ENCODE measurements around the gene ADAMTS8.
"Not testable (repeated sequence)": the region's sequence is repeated elsewhere in the genome, so short reads cannot be mapped to it uniquely, and the experiment has no call there.

Gene ADAMTS8

DNA sequence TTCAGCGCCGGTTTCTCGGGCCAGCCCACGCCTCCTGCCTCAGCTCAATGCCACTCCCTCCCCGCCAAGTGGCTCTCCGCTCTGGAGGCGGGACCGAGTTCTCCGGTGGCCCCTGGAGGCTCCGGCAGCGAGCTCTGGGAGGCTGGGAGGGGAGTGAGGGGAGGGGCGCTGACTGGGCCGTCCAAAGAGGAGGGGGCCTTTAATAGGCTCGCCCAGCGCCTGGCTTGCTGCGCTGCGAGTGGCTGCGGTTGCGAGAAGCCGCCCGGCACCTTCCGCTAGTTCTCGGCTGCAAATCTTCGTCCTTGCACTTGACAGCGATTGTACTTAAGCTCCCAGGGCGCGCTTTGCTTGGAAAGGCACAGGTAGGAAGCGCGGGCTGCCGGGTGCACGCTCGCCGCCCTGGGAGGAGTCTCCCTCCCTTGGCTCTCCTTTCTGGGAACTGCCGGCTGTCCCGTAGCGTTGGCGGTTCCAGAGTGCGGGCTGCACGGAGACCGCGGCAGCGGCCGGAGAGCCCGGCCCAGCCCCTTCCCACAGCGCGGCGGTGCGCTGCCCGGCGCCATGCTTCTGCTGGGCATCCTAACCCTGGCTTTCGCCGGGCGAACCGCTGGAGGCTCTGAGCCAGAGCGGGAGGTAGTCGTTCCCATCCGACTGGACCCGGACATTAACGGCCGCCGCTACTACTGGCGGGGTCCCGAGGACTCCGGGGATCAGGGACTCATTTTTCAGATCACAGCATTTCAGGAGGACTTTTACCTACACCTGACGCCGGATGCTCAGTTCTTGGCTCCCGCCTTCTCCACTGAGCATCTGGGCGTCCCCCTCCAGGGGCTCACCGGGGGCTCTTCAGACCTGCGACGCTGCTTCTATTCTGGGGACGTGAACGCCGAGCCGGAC lies 20.3 kb upstream of the ADAMTS8 start, which contains the start of gene ADAMTS15:
TSS of gene ADAMTS15 (plus strand) at position 230 of the 894 bp plus-strand sequence. CDS start at position 559, 329 bp downstream.
- H3K9ac ChIP-seq (ENCODE audit: low read depth, low read length): no peak within 1 kb of the TSS
- H3K27me3 ChIP-seq (ENCODE audit: control insufficient read depth, insufficient read depth, low read length): peaks cover 77% of the 10 kb centered on the region
- no peaks in the 10 kb centered on the region for H3K36me3 ChIP-seq (ENCODE audit: control insufficient read depth, insufficient read depth, low read length)
- no peaks in the 10 kb centered on the region; the same call in 1 of the 2 replicates for H3K4me1 ChIP-seq (ENCODE audit: control insufficient read depth, insufficient read depth, low read length)
- H3K9me3 ChIP-seq (ENCODE audit: control insufficient read depth, insufficient read depth, low read length): no peaks in the 10 kb centered on the region
- peak within 1 kb of the TSS; percentile 57 for H3K4me3 ChIP-seq (ENCODE audit: low read depth, low read length)
- no peak within 1 kb of the TSS for H3K27ac ChIP-seq (ENCODE audit: low read depth, low read length)

DNA sequence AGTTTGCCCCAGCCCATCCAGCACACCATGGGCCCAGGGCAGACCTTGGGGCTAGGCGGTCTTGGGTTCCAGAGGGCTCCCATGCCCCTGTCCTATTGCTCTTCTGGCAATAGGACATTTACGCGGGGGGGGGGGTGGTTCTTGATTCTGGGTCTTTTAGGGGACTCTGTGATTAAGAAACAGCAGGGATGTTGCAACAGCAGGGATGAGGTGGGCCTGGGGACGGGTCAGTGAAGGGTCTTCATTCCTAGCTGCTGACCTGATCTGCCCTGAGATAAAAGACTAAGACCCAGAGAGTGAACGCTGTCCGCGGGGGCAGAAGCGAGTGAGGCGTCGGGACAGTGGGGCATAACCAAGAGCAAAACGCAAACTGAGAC lies 19.6 kb upstream of the ADAMTS8 start:
- H3K4me1 ChIP-seq (ENCODE audit: control insufficient read depth, insufficient read depth, low read length): no peaks in the 10 kb centered on the region; the same call in 1 of the 2 replicates
- peak overlapping the region; percentile 57 for H3K4me3 ChIP-seq (ENCODE audit: low read depth, low read length)
- H3K27me3 ChIP-seq (ENCODE audit: control insufficient read depth, insufficient read depth, low read length): peaks cover 71% of the 10 kb centered on the region
- no peaks in the 10 kb centered on the region for H3K9me3 ChIP-seq (ENCODE audit: control insufficient read depth, insufficient read depth, low read length)
- H3K9ac ChIP-seq (ENCODE audit: low read depth, low read length): no peak overlapping the region
- H3K27ac ChIP-seq (ENCODE audit: low read depth, low read length): no peak overlapping the region
- no peaks in the 10 kb centered on the region for H3K36me3 ChIP-seq (ENCODE audit: control insufficient read depth, insufficient read depth, low read length)

DNA sequence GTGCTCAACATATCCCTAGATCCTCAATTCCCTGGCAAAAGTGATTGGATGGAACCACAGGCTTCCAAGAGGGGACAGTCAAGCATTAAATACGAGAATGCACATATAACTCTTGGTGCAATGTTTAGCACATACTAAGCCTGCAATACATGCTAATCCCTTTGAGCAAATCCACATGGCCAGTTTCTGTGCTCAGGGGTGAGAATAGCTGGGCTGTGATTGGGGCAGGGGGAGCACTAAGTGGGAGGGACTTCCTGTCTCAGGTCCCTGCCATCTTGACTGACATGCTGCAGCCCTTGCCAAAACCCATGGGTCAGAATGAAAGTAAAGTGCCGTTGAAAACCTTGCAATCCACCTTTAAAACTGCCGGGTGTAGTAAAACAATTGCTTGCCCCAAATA lies 17.4 kb upstream of the ADAMTS8 start:
- no peak overlapping the region for H3K27ac ChIP-seq (ENCODE audit: low read depth, low read length)
- peaks cover 48% of the 10 kb centered on the region for H3K27me3 ChIP-seq (ENCODE audit: control insufficient read depth, insufficient read depth, low read length)
- no peak overlapping the region for H3K4me3 ChIP-seq (ENCODE audit: low read depth, low read length)
- no peaks in the 10 kb centered on the region for H3K36me3 ChIP-seq (ENCODE audit: control insufficient read depth, insufficient read depth, low read length)
- H3K9ac ChIP-seq (ENCODE audit: low read depth, low read length): no peak overlapping the region
- H3K9me3 ChIP-seq (ENCODE audit: control insufficient read depth, insufficient read depth, low read length): no peaks in the 10 kb centered on the region
- no peaks in the 10 kb centered on the region; the same call in 1 of the 2 replicates for H3K4me1 ChIP-seq (ENCODE audit: control insufficient read depth, insufficient read depth, low read length)

DNA sequence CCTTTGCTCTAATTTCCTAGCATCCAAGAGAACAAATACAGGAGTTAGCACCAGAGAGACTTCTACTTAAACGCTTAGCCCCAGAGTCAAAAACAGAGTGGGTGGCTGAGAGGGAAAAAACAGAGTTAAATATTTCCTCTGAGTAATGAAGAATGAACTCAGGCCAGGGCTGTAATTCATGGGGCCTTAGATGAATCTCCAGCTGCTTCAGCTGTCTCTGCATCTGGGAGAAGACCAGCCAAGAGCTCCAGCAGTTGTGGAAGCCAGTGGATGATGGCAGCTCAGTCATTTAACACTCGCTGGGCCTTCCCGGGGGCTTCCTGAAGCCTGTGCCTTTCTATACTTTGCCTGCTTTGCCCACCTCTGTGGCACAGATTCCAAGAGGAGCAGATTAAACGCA lies 14.3 kb upstream of the ADAMTS8 start:
- Histone ChIP-seq H3K36me3 (ENCODE audit: control insufficient read depth, insufficient read depth, low read length) (no peaks in the 10 kb centered on the region), H3K4me1 (ENCODE audit: control insufficient read depth, insufficient read depth, low read length) (no peaks in the 10 kb centered on the region), H3K4me3 (ENCODE audit: low read depth, low read length) (no peak overlapping the region), H3K9ac (ENCODE audit: low read depth, low read length) (no peak overlapping the region), H3K27me3 (ENCODE audit: control insufficient read depth, insufficient read depth, low read length) (peaks cover 23% of the 10 kb centered on the region), H3K27ac (ENCODE audit: low read depth, low read length) (no peak overlapping the region), H3K9me3 (ENCODE audit: control insufficient read depth, insufficient read depth, low read length) (no peaks in the 10 kb centered on the region)

DNA sequence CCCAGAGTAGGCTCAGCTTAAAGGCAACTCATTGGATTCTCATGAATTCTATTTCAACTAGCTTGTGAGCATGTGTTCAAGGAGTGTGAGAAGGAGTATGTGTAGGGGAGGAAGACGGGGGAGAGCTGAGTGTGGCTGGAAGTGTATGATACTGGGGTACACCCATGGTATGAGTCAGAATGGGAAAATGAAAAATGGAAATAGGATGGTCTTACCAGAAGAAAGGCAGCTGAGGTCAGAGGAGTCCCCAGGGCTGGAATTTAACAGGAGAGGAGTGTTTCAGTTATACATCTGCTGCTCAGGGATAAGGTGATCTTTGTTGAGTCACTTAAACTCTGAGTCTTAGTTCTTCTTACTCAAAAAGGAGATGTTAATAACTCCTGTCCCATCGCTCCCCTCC lies 13.3 kb upstream of the ADAMTS8 start:
- H3K9me3 ChIP-seq (ENCODE audit: control insufficient read depth, insufficient read depth, low read length): no peaks in the 10 kb centered on the region

DNA sequence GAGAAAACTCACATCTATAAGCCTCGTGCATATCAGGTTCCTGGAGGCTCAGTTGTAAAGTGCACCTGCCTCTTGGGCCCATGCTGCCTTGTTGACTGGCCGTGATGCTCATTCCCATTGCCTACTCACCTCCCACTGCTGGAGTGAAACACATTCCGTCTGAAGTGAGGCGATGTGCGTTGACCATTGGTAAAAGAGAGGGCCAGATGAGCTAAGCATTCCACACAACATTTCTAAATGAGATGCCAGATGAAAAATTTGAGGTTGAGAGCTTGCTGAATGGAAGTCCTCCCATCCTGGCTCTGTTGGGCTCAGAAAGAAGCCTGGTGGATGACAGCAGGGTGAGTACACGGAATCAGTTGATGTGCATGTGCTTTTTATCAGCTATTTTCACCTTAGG lies 11.5 kb upstream of the ADAMTS8 start:
- H3K36me3 ChIP-seq (ENCODE audit: control insufficient read depth, insufficient read depth, low read length): no peaks in the 10 kb centered on the region
- no peaks in the 10 kb centered on the region for H3K4me1 ChIP-seq (ENCODE audit: control insufficient read depth, insufficient read depth, low read length)
- no peak overlapping the region for H3K9ac ChIP-seq (ENCODE audit: low read depth, low read length)
- H3K27me3 ChIP-seq (ENCODE audit: control insufficient read depth, insufficient read depth, low read length): peaks cover 6% of the 10 kb centered on the region; the same call in 1 of the 2 replicates
- H3K27ac ChIP-seq (ENCODE audit: low read depth, low read length): no peak overlapping the region
- H3K4me3 ChIP-seq (ENCODE audit: low read depth, low read length): no peak overlapping the region
- H3K9me3 ChIP-seq (ENCODE audit: control insufficient read depth, insufficient read depth, low read length): no peaks in the 10 kb centered on the region

More for the DNA sequence above, 13.3 kb upstream of the ADAMTS8 start:
- no peaks in the 10 kb centered on the region for H3K36me3 ChIP-seq (ENCODE audit: control insufficient read depth, insufficient read depth, low read length)
- H3K4me1 ChIP-seq (ENCODE audit: control insufficient read depth, insufficient read depth, low read length): no peaks in the 10 kb centered on the region
- peaks cover 15% of the 10 kb centered on the region for H3K27me3 ChIP-seq (ENCODE audit: control insufficient read depth, insufficient read depth, low read length)
- no peak overlapping the region for H3K27ac ChIP-seq (ENCODE audit: low read depth, low read length)
- H3K9ac ChIP-seq (ENCODE audit: low read depth, low read length): no peak overlapping the region
- H3K4me3 ChIP-seq (ENCODE audit: low read depth, low read length): no peak overlapping the region

GRCh38 chr11:130439160-130439519 lies 10.7 kb upstream of the ADAMTS8 start:
- Histone ChIP-seq H3K4me3 (ENCODE audit: low read depth, low read length) (no peak overlapping the region), H3K27ac (ENCODE audit: low read depth, low read length) (no peak overlapping the region), H3K27me3 (ENCODE audit: control insufficient read depth, insufficient read depth, low read length) (peaks cover 3% of the 10 kb centered on the region; the same call in 1 of the 2 replicates), H3K9me3 (ENCODE audit: control insufficient read depth, insufficient read depth, low read length) (no peaks in the 10 kb centered on the region), H3K36me3 (ENCODE audit: control insufficient read depth, insufficient read depth, low read length) (no peaks in the 10 kb centered on the region), H3K4me1 (ENCODE audit: control insufficient read depth, insufficient read depth, low read length) (no peaks in the 10 kb centered on the region), H3K9ac (ENCODE audit: low read depth, low read length) (no peak overlapping the region)

- not testable (repeated sequence) for H3K4me1 ChIP-seq (ENCODE audit: control insufficient read depth, insufficient read depth, low read length); H3K4me3 ChIP-seq (ENCODE audit: low read depth, low read length); H3K9ac ChIP-seq (ENCODE audit: low read depth, low read length); H3K9me3 ChIP-seq (ENCODE audit: control insufficient read depth, insufficient read depth, low read length); H3K27me3 ChIP-seq (ENCODE audit: control insufficient read depth, insufficient read depth, low read length); H3K36me3 ChIP-seq (ENCODE audit: control insufficient read depth, insufficient read depth, low read length); H3K27ac ChIP-seq (ENCODE audit: low read depth, low read length)
Measured at GRCh38 chr11:130438401-130439159, 10.2 kb upstream of the ADAMTS8 start.

DNA sequence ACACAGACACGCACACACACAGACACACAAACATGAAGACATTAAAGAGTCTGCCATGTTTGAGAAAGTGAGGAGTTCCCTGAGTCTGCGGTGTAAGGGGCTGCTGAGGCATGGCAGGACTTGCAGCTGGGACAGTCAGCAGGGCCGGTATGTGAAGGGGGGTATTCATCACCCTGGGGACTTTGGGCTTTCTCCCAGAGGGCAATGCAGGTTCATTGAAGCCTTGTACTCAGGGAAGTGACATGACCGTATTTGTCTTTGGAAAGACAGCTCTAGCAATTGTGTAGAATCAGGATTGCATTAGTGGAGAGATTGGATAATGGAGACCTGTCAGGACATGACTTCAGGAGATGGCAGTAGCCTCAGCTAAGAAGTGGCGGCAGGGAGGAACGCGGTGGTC lies 9.4 kb upstream of the ADAMTS8 start:
- Histone ChIP-seq H3K27ac (ENCODE audit: low read depth, low read length) (no peak overlapping the region), H3K27me3 (ENCODE audit: control insufficient read depth, insufficient read depth, low read length) (no peaks in the 10 kb centered on the region; the same call in 1 of the 2 replicates), H3K9me3 (ENCODE audit: control insufficient read depth, insufficient read depth, low read length) (no peaks in the 10 kb centered on the region), H3K4me3 (ENCODE audit: low read depth, low read length) (no peak overlapping the region), H3K36me3 (ENCODE audit: control insufficient read depth, insufficient read depth, low read length) (no peaks in the 10 kb centered on the region), H3K9ac (ENCODE audit: low read depth, low read length) (no peak overlapping the region), H3K4me1 (ENCODE audit: control insufficient read depth, insufficient read depth, low read length) (no peaks in the 10 kb centered on the region)

DNA sequence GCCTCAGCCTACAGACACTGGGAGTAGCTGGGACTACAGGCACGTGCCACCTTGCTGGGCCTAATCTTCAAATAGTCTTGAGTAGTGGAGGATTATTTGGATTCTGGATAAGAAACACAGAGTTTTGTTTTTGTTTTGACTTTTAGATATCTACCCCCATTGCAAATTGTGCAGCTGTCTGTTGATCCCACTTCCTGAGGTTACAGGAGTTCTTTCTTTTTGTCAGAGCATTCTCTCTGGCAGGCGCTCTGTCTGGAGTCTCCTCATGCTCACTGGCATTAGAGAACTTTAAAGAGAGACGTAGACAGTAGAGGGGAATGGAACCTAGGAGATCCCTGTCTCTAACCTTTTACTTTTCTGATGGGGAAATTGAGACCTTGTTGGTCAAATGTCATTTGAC lies 7.8 kb upstream of the ADAMTS8 start:
- H3K9me3 ChIP-seq (ENCODE audit: control insufficient read depth, insufficient read depth, low read length): no peaks in the 10 kb centered on the region
- H3K4me3 ChIP-seq (ENCODE audit: low read depth, low read length): no peak overlapping the region
- no peaks in the 10 kb centered on the region; the same call in 1 of the 2 replicates for H3K27me3 ChIP-seq (ENCODE audit: control insufficient read depth, insufficient read depth, low read length)
- H3K27ac ChIP-seq (ENCODE audit: low read depth, low read length): no peak overlapping the region
- no peaks in the 10 kb centered on the region for H3K4me1 ChIP-seq (ENCODE audit: control insufficient read depth, insufficient read depth, low read length)
- no peaks in the 10 kb centered on the region for H3K36me3 ChIP-seq (ENCODE audit: control insufficient read depth, insufficient read depth, low read length)
- no peak overlapping the region for H3K9ac ChIP-seq (ENCODE audit: low read depth, low read length)

DNA sequence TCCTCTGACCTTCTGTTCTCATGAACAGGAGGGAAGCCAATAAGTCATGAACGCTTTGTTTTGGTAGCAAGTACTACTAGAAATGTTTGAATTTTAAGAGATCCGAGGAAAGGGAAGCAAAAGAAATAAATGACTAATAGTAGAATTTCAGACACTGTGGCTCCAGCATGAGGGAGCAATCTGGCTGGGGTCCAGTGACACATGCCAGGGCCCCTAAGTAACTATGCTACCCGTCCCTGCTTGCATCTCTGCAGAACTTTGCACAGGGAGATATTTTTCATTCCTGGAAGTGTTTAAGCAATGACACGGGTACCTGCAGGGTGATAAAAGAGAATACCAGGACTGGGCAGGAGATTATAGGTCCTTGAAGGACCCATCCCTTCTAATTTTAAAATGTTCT lies 7.3 kb upstream of the ADAMTS8 start:
- Histone ChIP-seq H3K27me3 (ENCODE audit: control insufficient read depth, insufficient read depth, low read length) (peaks cover 1% of the 10 kb centered on the region; the same call in 1 of the 2 replicates), H3K36me3 (ENCODE audit: control insufficient read depth, insufficient read depth, low read length) (no peaks in the 10 kb centered on the region), H3K4me3 (ENCODE audit: low read depth, low read length) (no peak overlapping the region), H3K9me3 (ENCODE audit: control insufficient read depth, insufficient read depth, low read length) (no peaks in the 10 kb centered on the region), H3K27ac (ENCODE audit: low read depth, low read length) (no peak overlapping the region), H3K9ac (ENCODE audit: low read depth, low read length) (no peak overlapping the region), H3K4me1 (ENCODE audit: control insufficient read depth, insufficient read depth, low read length) (no peaks in the 10 kb centered on the region)
